ENCODE results near the gene GABRG3. TPM values are rescaled to one million over a fixed set of nuclear protein-coding genes. Genes with fewer than 3 reads are reported as not detected.

The GABRG3 gene
- polyA plus RNA-seq, 2 of the 4 experiments (the other 2 are of a cell fraction) = 0.08 to 0.18 TPM

- FAIRE-seq (no peak), ATAC-seq (no peak), DNase-seq (ENCODE audit: low read depth in 1 of 2, low spot score in 1 of 2) (no peak)
- no peak overlapping the region for H3K4me2 ChIP-seq
- 69% methylated on average over 9 of the region's 9 CpGs for WGBS (ENCODE audit: missing lambda C conversion rate)
- H3K4me3 ChIP-seq = no peak overlapping the region
- TF ChIP-seq RFX5 (IDR thresholded peaks at IDR 0.05) = no peak
- TF ChIP-seq MAZ (IDR thresholded peaks at IDR 0.05; ENCODE audit: borderline replicate concordance, low read depth, low read length) = no peak
- no peak for TF ChIP-seq ZNF302 (CRISPR knock-in tag; IDR thresholded peaks at IDR 0.05)
- no peak for TF ChIP-seq RARB (CRISPR knock-in tag; IDR thresholded peaks at IDR 0.05)
- TF ChIP-seq BCL3 (IDR thresholded peaks at IDR 0.05) = no peak
- TF ChIP-seq JUN (IDR thresholded peaks at IDR 0.05) = no peak
- no peak for TF ChIP-seq CBX8 (IDR thresholded peaks at IDR 0.05)
- TF ChIP-seq KDM5A (IDR thresholded peaks at IDR 0.05) = no peak
- TF ChIP-seq EHF (CRISPR knock-in tag; IDR thresholded peaks at IDR 0.05) = no peak
- TF ChIP-seq ZSCAN20 (CRISPR knock-in tag; IDR thresholded peaks at IDR 0.05) = no peak
- TF ChIP-seq CTCF (IDR thresholded peaks at IDR 0.05) = no peak
- TF ChIP-seq BHLHE40 (IDR thresholded peaks at IDR 0.05; ENCODE audit: low read depth, low read length) = no peak
- TF ChIP-seq HOXA7 (CRISPR knock-in tag; IDR thresholded peaks at IDR 0.05) = no peak
- TF ChIP-seq EHMT2 (IDR thresholded peaks at IDR 0.05; ENCODE audit: low read depth) = no peak
- TF ChIP-seq, protein P1, sequence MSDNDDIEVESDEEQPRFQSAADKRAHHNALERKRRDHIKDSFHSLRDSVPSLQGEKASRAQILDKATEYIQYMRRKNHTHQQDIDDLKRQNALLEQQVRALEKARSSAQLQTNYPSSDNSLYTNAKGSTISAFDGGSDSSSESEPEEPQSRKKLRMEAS (IDR thresholded peaks at IDR 0.05) = no peak
- no peak for TF ChIP-seq JUNB (IDR thresholded peaks at IDR 0.05)
- no peak for TF ChIP-seq FOSB (CRISPR knock-in tag; IDR thresholded peaks at IDR 0.05)
- TF ChIP-seq NFE2L2 (conservative IDR thresholded peaks at IDR 0.05; ENCODE audit: low read length) = no peak
- no peak for TF ChIP-seq ATOH8 (CRISPR knock-in tag; IDR thresholded peaks at IDR 0.05; ENCODE audit: low read depth)
- TF ChIP-seq POLR2AphosphoS2 (conservative IDR thresholded peaks at IDR 0.05; ENCODE audit: low read length) = no peak
- no peak overlapping the region for H3K27ac ChIP-seq
- H3K9me3 ChIP-seq = no peaks in the 10 kb centered on the region; the same call in 2 of the 3 replicates
- CTCF ChIA-PET = interaction anchor here (6.9 kb wide), 1 partner anchor 14 kb away, joined by 26 read pairs; no protein-coding TSS in a partner anchor
- H3K4me1 ChIP-seq = peaks cover 8% of the 10 kb centered on the region; the same call in 2 of the 3 replicates
- POLR2A ChIA-PET = no interaction called here
Measured at GRCh38 chr15:27062951-27063350, 92.0 kb downstream of the GABRG3 start.

DNA sequence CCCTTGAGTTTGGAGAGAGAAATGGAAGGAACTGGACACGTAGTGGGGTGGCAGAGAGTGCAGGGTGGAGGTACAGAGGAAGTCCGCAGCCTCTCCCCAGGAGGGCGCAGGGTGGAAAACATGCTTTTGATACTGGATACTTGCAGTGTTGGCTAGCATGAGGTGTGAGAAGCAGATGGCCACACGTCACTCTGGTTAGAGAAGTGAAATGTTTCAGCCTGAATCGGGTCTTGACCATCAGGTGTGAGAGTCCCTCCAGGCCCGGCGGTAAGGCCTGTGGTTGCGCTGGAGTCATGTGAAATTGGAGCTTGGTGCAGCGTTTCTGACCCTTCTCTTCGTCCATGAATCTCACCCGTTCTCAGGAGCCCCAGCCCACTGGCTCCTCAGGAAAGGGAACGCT lies 93.1 kb downstream of the GABRG3 start:
- DNase-seq (ENCODE audit: low read depth in 1 of 2, low spot score in 1 of 2) = no peak
- ChIA-PET POLR2A (no interaction called here), CTCF (interaction anchor here (6.9 kb wide), 1 partner anchor 15 kb away, joined by 26 read pairs; no protein-coding TSS in a partner anchor)
- 47% methylated on average over 12 of the region's 12 CpGs for WGBS (ENCODE audit: missing lambda C conversion rate)
- Histone ChIP-seq H3K4me2 (no peak overlapping the region), H3K4me1 (peaks cover 8% of the 10 kb centered on the region; the same call in 2 of the 3 replicates), H3K9me3 (peaks cover 8% of the 10 kb centered on the region; the same call in 2 of the 3 replicates), H3K4me3 (no peak overlapping the region), H3K27ac (no peak overlapping the region)
- FAIRE-seq = no peak
- ATAC-seq = no peak
- no peak for TF ChIP-seq RNF2 (IDR thresholded peaks at IDR 0.05; ENCODE audit: borderline replicate concordance, low read depth)
- TF ChIP-seq ELK1 (IDR thresholded peaks at IDR 0.05; ENCODE audit: low read depth, low read length) = no peak
- no peak for TF ChIP-seq CHD2 (IDR thresholded peaks at IDR 0.05; ENCODE audit: low read length, partially characterized antibody)
- TF ChIP-seq KDM5A (IDR thresholded peaks at IDR 0.05) = no peak
- no peak for TF ChIP-seq RFX5 (IDR thresholded peaks at IDR 0.05)
- TF ChIP-seq FOSB (CRISPR knock-in tag; IDR thresholded peaks at IDR 0.05) = no peak
- no peak for TF ChIP-seq MYC (IDR thresholded peaks at IDR 0.05; ENCODE audit: borderline replicate concordance, low read length)
- TF ChIP-seq HES2 (IDR thresholded peaks at IDR 0.05) = no peak
